H9 (cell line): ENCODE measurements around the gene KCNA3. TPM values are rescaled to one million over a fixed set of nuclear protein-coding genes. Genes with fewer than 3 reads are reported as not detected.

Experiments used
- DNase-seq: peaks from one replicate; pipeline ENCODE4 v3.0.0-alpha.2; 2017
- H2AFZ ChIP-seq: one replicate; pipeline ENCODE4 v1.6.1; 2013; ENCODE audit warnings: mild to moderate bottlenecking, low read length, control low read depth, moderate library complexity
- H2AK5ac ChIP-seq: 2 replicates; pipeline ENCODE4 v1.6.1; 2013; ENCODE audit warnings: low read length, control low read depth, mixed read lengths; ENCODE audit not compliant: insufficient read length
- H2BK120ac ChIP-seq: one replicate; pipeline ENCODE4 v1.6.1; 2013; ENCODE audit warnings: low read depth, mild to moderate bottlenecking, low read length, control low read depth, inconsistent platforms; ENCODE audit not compliant: poor library complexity, severe bottlenecking
- H2BK12ac ChIP-seq: 2 replicates; pipeline ENCODE4 v1.6.1; 2013; ENCODE audit warnings: low read length, control low read depth, mixed read lengths, low read depth; ENCODE audit not compliant: insufficient read length
- H2BK15ac ChIP-seq: 2 replicates; pipeline ENCODE4 v1.6.1; 2013; ENCODE audit warnings: low read depth, low read length, control low read depth
- H2BK20ac ChIP-seq: one replicate; pipeline ENCODE4 v1.6.1; 2013; ENCODE audit warnings: low read depth, mild to moderate bottlenecking, low read length, control low read depth, inconsistent platforms; ENCODE audit not compliant: poor library complexity, severe bottlenecking
- H2BK5ac ChIP-seq: 2 replicates; pipeline ENCODE4 v1.6.1; 2013; ENCODE audit warnings: low read length, control low read depth, mixed read lengths; ENCODE audit not compliant: insufficient read length
- H3K14ac ChIP-seq: 2 replicates; pipeline ENCODE4 v1.6.1; 2013; ENCODE audit warnings: low read length, control low read depth; ENCODE audit not compliant: insufficient read depth
- H3K18ac ChIP-seq: 2 replicates; pipeline ENCODE4 v1.6.1; 2013; ENCODE audit warnings: low read depth, mild to moderate bottlenecking, mixed read lengths, low read length, control low read depth; ENCODE audit not compliant: insufficient read length
- H3K23ac ChIP-seq: 2 replicates; pipeline ENCODE4 v1.6.1; 2013; ENCODE audit warnings: low read length, control low read depth, mixed read lengths, low read depth; ENCODE audit not compliant: insufficient read length
- H3K23me2 ChIP-seq: 2 replicates; pipeline ENCODE4 v1.6.1; 2013; ENCODE audit warnings: low read depth, mild to moderate bottlenecking, mixed read lengths, low read length, control low read depth; ENCODE audit not compliant: insufficient read length, poor library complexity, severe bottlenecking
- H3K27ac ChIP-seq: 2 replicates; pipeline ENCODE4 v1.5.1; 2013; ENCODE audit warnings: low read length, control low read depth, mixed read lengths, low read depth; ENCODE audit not compliant: insufficient read length
- H3K27me3 ChIP-seq: 2 replicates; pipeline ENCODE4 v1.6.1; 2013; ENCODE audit warnings: low read length, control low read depth, inconsistent platforms; ENCODE audit not compliant: insufficient read depth
- H3K4ac ChIP-seq: 2 replicates; pipeline ENCODE4 v1.6.1; 2013; ENCODE audit warnings: low read depth, mild to moderate bottlenecking, control low read depth, inconsistent platforms, low read length, moderate library complexity
- H3K4me1 ChIP-seq: 2 replicates; pipeline ENCODE4 v1.6.1; 2013; ENCODE audit warnings: low read length, control low read depth, inconsistent platforms; ENCODE audit not compliant: insufficient read depth
- H3K4me2 ChIP-seq: 2 replicates; pipeline ENCODE4 v1.6.1; 2013; ENCODE audit warnings: low read length, control low read depth, mixed read lengths; ENCODE audit not compliant: insufficient read length, insufficient read depth
- H3K56ac ChIP-seq: 2 replicates; pipeline ENCODE4 v1.6.1; 2013; ENCODE audit warnings: low read depth, mild to moderate bottlenecking, mixed read lengths, low read length, control low read depth; ENCODE audit not compliant: insufficient read length
- H3K79me1 ChIP-seq: 2 replicates; pipeline ENCODE4 v1.6.1; 2013; ENCODE audit warnings: low read depth, mild to moderate bottlenecking, moderate library complexity, low read length, control low read depth, inconsistent platforms; ENCODE audit not compliant: insufficient read depth, poor library complexity, severe bottlenecking
- H3K79me2 ChIP-seq: 2 replicates; pipeline ENCODE4 v1.6.1; 2013; ENCODE audit warnings: low read length, control low read depth, inconsistent platforms; ENCODE audit not compliant: insufficient read depth
- H3K9ac ChIP-seq: 2 replicates; pipeline ENCODE4 v1.6.1; 2013; ENCODE audit warnings: low read length, control low read depth, mixed read lengths; ENCODE audit not compliant: insufficient read length; ENCODE audit errors: extremely low read depth
- H3K9me3 ChIP-seq: one replicate; pipeline ENCODE4 v1.6.1; 2013; ENCODE audit warnings: low read depth, low read length, inconsistent platforms; ENCODE audit not compliant: control insufficient read depth
- H3T11ph ChIP-seq: one replicate; pipeline ENCODE4 v1.6.1; 2013; ENCODE audit warnings: mild to moderate bottlenecking, low read length, control low read depth, inconsistent platforms
- H4K20me1 ChIP-seq: one replicate; pipeline ENCODE4 v1.6.1; 2013; ENCODE audit not compliant: control insufficient read depth, insufficient read length, insufficient read depth
- H4K5ac ChIP-seq: 2 replicates; pipeline ENCODE4 v1.6.1; 2013; ENCODE audit warnings: low read depth, mild to moderate bottlenecking, mixed read lengths, low read length, control low read depth; ENCODE audit not compliant: insufficient read length
- H4K8ac ChIP-seq: replicated peaks from 2 replicates; pipeline ENCODE4 v1.6.1; 2013; ENCODE audit warnings: low read length, control low read depth, mixed read lengths, low read depth; ENCODE audit not compliant: insufficient read length
- H4K91ac ChIP-seq: 2 replicates; pipeline ENCODE4 v1.6.1; 2013; ENCODE audit warnings: low read depth, mild to moderate bottlenecking, moderate library complexity, mixed read lengths, low read length, control low read depth; ENCODE audit not compliant: insufficient read length
- H3K27ac Mint-ChIP-seq, 3 experiments: 2 replicates in 2 of 3; 3 replicates in 1 of 3; pipeline ENCODE4 v1.8.0; 2020 to 2021; ENCODE audit warnings: mixed read lengths in 3 of 3, mild to moderate bottlenecking in 1 of 3, moderate library complexity in 1 of 3
- H3K27me3 Mint-ChIP-seq: 2 replicates; pipeline ENCODE4 v1.8.0; 2021; ENCODE audit warnings: low read depth, mild to moderate bottlenecking, moderate library complexity, mixed read lengths
- H3K36me3 Mint-ChIP-seq, 3 experiments: 2 replicates in 2 of 3; 3 replicates in 1 of 3; pipeline ENCODE4 v1.8.0; 2020 to 2021; ENCODE audit warnings: low read depth in 3 of 3, mixed read lengths in 3 of 3; ENCODE audit not compliant: insufficient read depth in 1 of 3
- H3K4me1 Mint-ChIP-seq, 2 experiments: 2 replicates each; pipeline ENCODE4 v1.8.0; 2020; ENCODE audit warnings: mixed read lengths in 2 of 2
- H3K4me3 Mint-ChIP-seq, 2 experiments: 2 replicates in 1 of 2; 3 replicates in 1 of 2; pipeline ENCODE4 v1.8.0; 2020 to 2021; ENCODE audit warnings: mild to moderate bottlenecking in 2 of 2, mixed read lengths in 2 of 2, moderate library complexity in 1 of 2
- H3K9me3 Mint-ChIP-seq, 2 experiments: 2 replicates in 1 of 2; 3 replicates in 1 of 2; pipeline ENCODE4 v1.8.0; 2020; ENCODE audit warnings: mild to moderate bottlenecking in 2 of 2, mixed read lengths in 2 of 2, moderate library complexity in 1 of 2
- CTCF ChIP-seq: fragments of 200-600 bp; sonication (generic); conservative IDR thresholded peaks from 3 replicates; pipeline ENCODE4 v1.8.0; 2021; ENCODE audit warnings: antibody characterized with exemption, mild to moderate bottlenecking
- WGBS: extraction: QIAGEN DNeasy Blood & Tissue Kit; methylation state at CpG from one replicate; pipeline ENCODE4 v1.1.7; 2013; ENCODE audit warnings: missing lambda C conversion rate, low lambda C conversion rate, mixed read lengths; ENCODE audit not compliant: insufficient read length; ENCODE audit errors: extremely low coverage; 5-methylcytosine and 5-hydroxymethylcytosine counted together
- total RNA-seq: library from RNA; stranded (reverse); gene quantifications from 2 replicates; pipeline ENCODE4 v1.2.1, GENCODE V29; 2021

Gene KCNA3
- total RNA-seq, 1 experiment from 2014 or later = 0.92 TPM

- H3K4me2 ChIP-seq = no peak overlapping the region
- H3K18ac ChIP-seq = no peak overlapping the region
- Mint-ChIP-seq H3K36me3 (no peaks in the 10 kb centered on the region), H3K4me3 (no peak overlapping the region), H3K27ac (no peak overlapping the region), H3K4me1 (peaks cover 6 to 12% of the 10 kb centered on the region in 2 experiments), H3K27me3 (peaks cover 24% of the 10 kb centered on the region), H3K9me3 (no peaks in the 10 kb centered on the region)
- no peaks in the 10 kb centered on the region for H3K4me1 ChIP-seq
- H2BK5ac ChIP-seq = no peak overlapping the region
- H3K4ac ChIP-seq = no peak overlapping the region
- H2BK15ac ChIP-seq = no peak overlapping the region
- no peak overlapping the region for H4K8ac ChIP-seq
- no peak overlapping the region for H4K91ac ChIP-seq
- H2BK20ac ChIP-seq = no peak overlapping the region
- H2AK5ac ChIP-seq = no peak overlapping the region
- no peak overlapping the region for H2AFZ ChIP-seq
- no peak for TF ChIP-seq CTCF
- no peak overlapping the region for H4K5ac ChIP-seq
- no peak overlapping the region for H3K27ac ChIP-seq
- H3T11ph ChIP-seq = no peak overlapping the region
- no peaks in the 10 kb centered on the region for H3K27me3 ChIP-seq
- DNase-seq = no peak
- H3K9ac ChIP-seq = no peak overlapping the region
- H3K23ac ChIP-seq = no peak overlapping the region
- H3K79me2 ChIP-seq = no peaks in the 10 kb centered on the region
- H3K56ac ChIP-seq = no peak overlapping the region
- H3K23me2 ChIP-seq = no peaks in the 10 kb centered on the region
- H3K14ac ChIP-seq = no peak overlapping the region
- no peaks in the 10 kb centered on the region for H3K79me1 ChIP-seq
- H2BK120ac ChIP-seq = no peak overlapping the region
- no peak overlapping the region for H2BK12ac ChIP-seq
- H3K9me3 ChIP-seq = no peaks in the 10 kb centered on the region
- no peaks in the 10 kb centered on the region for H4K20me1 ChIP-seq
- no CpG with 5 or more reads among the region's 6 CpGs for WGBS
Measured at GRCh38 chr1:110717179-110717578, 42.4 kb upstream of the KCNA3 start.
